Activated CD8-positive, alpha-beta memory T cell treated with anti-CD3 and anti-CD28 coated beads, Interleukin-2, amount 50 U/mL, for 1 hour (primary cell): ENCODE results near the gene ITGB2.

Experiments used
- DNase-seq: peaks from one replicate; pipeline ENCODE4 v3.0.0-alpha.2; 2020; ENCODE audit errors: extremely low read depth

The ITGB2 gene

DNA sequence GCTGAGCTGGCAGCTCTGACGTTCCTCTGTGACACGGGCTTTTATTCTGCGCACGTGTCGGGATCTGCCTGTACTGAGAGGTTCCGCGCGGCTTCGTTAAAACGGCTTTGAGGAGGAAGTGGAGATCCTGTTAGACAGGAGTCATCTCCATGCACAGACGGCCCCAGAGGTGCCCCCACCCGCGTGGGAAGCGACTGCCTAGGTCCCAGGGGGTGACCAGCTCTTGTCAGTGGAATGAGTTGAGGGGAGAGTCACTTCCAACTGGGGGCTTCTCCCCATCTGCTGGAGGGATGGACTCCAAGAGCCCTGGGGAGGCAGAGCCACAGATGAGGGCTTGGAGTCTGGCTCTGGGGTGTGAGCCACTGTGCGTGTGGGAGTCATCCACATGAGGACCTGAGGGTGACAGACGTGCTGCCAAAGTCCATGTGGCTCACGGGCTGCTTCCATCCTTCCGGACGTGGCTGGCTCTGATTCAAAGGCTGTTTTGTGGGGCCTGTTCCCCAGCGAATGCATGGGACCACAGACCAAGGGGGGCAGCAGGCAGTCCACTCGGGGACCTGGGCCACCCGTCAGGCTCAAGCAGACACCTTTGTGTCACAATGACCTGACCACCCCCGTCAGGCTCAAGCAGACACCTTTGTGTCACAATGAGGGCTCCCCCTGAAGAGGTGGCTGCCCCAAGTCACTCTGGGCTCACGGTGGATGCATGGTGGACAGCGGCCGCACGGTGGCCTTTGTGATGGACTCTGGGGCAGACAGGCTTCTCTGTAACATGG is 74.0 kb downstream of the ITGB2 start:
- no peak for DNase-seq

DNA sequence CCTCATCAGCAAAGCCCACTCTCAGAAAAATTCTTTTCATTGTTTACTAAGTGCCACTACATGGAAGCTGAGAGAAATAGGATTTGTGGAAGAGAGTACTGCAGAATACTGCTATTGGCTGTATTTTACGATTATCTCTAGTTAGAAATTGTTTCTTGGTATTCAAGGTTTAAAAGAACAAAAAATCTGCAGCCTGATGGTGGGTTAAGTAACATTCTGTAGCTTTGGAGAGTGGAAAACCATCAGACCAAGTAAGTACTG is 74.5 kb downstream of the ITGB2 start:
- no peak for DNase-seq

DNA sequence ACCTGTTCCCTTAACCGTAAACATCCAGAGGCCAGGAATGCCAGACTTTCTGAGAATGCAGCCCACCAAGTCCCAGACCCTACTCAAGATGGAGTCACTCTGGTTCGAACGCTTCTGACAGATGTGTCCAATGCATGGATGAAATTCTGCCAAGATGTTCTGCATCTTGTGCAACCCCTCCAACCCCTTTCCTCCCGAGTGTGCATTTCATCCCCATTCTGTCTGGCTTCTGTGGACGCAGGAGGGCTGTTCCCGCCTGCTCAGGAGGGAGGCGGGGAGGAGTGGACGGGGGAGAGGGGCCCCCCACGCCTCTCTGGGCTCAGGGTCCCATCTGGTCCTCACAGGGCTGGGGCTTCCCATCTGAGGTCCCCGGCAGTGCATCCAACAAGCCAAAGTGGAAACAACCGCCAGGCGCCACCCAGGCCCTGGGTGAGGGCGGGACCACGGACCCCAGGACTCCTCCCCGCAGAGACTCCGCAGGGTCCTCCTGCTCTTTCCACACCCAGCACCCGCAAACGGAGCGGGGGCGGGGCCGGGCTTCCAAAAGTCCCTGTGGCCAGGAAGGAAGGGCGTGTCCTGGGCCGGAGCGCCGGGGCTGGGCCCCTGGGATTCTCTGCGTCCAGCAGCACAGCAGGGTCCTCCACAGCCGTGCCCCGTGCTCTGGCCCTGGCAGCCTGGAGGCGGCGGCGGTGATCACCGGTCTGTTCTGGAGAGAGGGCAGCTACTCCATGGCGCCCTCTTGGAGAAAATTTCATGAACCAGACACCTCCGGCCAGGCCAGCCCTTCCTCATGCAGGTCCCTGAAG is 75.1 kb downstream of the ITGB2 start:
- DNase-seq, result no peak

DNA sequence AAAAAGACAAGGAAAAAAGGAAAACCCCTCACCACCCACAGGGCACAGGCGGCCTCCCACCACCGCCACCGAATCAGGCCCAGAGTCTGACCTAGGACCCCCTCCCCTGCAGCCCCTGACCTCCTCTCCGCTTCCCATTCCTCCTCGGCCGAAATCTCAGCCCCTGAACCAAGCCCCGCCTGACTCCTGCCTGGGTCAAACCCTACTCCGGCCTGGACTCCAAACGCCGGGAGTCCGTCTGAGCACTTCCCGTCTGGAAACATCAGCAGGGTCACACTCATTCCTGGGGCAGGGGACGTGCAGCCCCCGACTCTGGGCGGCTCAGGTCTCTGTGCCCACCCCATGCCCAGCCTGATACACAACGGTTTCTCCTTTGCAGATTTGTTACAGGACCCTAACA is 76.4 kb downstream of the ITGB2 start:
- DNase-seq, result no peak

DNA sequence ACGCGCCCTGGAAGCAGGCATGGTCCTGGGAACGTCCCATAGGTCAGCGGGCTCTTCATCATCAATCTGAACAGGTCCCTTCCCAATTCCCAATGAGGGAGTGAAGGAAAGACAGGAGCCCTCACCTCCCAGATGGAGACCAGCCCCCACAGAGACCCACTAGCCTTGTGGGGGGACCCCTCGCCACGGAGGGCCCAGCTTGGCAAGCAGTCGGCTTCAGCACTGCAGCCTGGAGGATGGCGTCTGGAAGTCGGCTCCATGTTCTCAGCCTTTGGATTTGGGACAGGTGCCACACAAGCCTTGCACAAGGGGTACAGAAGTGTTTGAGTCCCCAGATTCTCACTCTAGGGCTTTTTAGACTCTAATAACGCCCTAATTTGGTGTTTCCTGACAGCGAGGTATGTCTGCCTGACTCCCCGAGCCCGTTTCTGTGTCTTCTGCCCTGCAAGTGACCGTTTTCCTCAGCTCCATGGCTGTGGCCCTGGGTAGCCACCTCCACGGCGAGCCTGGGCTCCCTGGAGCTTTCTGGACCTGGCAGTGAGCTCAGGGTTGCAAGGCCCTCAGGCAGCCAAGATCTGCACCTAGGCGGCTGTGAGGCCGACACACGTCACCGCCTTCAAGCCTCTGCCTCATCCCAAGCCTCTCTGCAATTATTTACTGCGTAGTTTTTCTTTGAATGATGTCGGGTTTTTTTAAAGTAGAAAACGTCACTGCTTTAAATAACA is 77.8 kb downstream of the ITGB2 start:
- no peak for DNase-seq

DNA sequence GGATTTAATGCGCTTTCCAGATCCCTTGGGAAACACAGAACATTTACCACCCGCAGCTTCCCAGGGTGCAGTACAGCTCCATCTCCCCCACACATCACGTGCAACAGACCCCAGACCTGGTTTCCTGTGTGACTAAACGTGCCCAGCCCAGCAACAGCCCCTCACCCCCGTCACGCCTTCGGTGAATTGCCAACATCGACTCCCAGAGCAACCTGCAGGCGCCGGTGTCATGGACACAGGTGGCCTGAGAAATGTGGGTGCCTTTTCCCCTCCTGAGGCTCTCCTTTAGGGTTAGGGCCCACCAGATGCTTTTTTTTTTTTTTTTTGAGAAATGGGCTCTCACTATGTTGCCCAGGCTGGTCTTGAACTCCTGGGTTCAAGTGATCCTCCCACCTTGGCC is 78.6 kb downstream of the ITGB2 start:
- no peak for DNase-seq

DNA sequence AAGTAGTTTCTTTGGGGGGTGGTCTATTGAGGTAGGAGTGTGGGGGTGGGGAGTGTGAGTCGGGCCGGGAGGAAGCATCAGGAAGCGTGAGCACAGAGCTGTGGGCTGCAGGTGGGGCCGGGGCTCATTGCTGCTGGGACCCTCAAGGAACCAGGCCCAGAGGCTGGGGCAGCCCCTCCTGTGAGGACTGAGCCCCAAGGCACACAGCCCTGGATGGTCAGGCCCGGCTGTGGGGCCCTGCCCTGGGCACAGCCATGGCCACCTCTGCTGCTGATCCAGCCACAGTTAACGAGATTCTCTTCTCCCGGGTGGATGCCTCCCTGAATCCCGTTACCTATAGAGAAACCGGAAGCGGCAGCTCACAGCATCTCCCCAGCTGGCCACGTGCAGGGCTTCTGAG is 79.9 kb downstream of the ITGB2 start:
- DNase-seq, result no peak

DNA sequence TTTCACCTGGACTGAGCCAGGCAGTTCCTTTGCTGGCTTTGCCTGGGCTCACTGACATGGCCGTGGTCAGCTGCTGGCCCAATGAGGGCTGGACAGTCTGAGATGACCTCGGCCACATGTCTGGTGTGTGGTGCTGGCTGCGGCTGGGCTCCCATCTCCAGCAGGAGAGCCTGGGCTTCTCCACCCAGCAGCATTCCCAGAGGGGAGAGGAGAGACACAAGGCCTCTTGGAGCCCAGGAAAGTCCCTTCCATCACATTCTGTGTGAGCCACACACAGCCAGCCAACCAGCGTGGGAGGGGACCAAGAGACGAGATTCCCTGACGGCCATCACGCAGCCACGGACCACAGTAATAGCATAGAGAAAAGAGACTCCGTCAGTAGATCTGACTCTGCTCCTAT is 81.7 kb downstream of the ITGB2 start:
- no peak for DNase-seq

DNA sequence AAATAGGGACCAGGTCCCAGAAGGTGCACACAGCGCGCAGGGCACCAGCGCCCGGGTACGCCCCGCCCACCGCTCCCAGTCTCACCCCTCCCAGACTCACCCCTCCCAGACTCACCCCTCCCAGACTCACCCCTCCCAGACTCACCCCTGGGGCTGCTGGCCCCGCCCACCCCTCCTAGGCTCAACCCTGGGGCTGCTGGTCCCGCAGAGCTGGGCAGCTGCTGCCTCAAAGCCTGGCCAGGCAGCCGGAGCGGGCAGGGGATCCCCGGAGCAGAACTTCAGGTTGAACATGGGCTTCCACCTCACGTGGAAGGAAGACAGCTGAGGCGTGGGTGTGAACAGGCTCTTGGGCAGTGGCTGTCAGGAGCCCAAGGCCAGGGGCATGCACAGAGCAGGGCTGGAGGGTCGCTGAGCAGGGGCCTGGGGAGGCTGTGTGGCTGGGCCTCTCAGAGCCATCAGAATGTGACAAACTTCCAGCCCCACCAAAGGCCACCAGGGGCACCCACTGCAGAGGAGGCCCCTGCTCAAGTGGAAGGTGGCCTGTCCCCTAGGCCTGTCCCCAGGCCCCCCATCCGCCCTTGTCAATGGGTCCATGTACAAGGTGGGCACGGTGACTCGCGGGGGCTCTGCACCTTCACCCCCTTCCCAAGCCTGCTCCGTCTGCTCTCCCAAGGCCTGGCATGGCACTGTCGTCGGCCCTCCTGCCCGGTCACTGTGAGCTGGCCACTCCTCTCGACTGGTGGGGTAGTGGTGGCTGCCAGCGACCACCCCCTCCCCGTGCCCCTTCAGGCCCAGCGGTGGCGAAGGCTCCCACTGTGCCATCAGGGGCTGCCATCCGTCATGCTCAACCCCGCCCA is 82.4 kb downstream of the ITGB2 start:
- no peak for DNase-seq

DNA sequence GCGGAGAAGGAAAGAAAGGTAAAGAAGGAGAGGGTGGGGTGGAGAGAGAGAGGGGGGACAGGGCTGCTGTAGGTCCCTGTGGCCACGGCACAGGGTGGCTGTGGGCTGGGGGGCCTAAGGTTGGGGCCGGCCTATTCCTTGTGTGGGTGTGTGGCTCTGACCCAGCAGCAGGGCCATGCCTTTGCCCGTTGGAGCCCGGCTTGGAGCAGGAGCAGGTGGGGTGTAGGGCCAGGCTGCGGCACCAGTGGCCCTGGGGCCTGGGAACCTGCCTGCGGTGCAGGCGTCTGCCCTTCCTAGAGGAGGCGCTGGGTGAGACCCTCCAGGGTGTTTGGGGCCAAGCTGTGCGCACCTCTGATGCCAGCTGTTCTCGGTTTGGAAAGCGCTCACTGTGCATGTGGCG is 83.2 kb downstream of the ITGB2 start:
- DNase-seq, result no peak

DNA sequence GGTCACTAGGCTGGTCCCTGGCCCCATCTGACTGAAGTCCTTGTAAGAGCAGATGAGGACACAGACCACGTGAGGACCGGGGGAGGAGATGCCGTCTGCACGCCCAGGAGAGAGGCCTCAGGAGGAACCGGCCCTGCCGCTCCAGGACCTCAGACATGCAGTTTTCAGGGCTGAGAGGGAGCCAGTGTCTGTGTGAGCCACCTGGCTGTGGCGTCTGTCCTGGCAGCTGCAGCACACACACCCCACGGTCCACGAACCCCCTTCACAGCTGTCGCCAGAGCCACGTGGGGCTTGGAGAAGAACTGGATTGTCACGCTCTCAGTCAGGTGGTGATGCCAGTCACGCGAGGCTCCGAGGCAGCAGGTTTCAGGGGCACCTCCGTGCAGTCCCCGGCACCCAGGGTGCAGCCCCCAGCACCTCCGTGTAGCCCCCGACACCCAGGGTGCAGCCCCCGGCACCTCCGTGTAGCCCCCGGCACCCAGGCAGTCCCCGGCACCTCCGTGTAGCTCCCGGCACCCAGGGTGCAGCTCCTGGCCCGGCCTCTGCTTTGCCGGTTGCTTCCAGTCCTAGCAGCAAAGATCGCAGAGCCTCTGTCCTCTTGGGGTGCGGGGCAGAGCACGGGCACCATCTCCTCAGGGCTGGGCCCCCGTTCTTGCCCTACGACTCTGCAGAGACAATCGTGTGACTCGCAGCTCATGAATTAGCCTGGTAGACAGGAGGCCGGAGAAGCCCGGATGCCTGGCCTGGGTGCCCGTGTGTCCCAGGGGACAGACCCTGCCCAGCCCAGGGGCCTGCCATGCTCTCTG is 83.8 kb downstream of the ITGB2 start:
- no peak for DNase-seq

DNA sequence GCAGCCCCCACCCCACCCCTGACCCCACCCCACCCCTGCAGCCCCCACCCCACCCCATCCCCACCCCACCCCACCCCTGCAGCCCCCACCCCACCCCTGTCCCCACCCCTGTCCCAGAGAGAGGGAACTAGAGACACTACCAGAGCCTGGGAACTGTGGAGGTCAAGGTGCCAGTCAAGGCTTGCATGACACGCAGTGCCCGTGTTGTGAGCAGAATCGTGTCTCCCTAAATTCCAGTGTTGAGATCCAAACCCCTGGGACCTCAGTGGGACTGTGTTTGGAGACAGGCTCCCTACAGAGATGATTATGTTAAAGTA is 84.4 kb downstream of the ITGB2 start:
- DNase-seq, result no peak
